ENCODE results near the gene NAIF1. TPM values are rescaled to one million over a fixed set of nuclear protein-coding genes. Genes with fewer than 3 reads are reported as not detected.

Gene NAIF1
- total RNA-seq, 1 experiment from 2014 or later = 14.6 TPM

DNA sequence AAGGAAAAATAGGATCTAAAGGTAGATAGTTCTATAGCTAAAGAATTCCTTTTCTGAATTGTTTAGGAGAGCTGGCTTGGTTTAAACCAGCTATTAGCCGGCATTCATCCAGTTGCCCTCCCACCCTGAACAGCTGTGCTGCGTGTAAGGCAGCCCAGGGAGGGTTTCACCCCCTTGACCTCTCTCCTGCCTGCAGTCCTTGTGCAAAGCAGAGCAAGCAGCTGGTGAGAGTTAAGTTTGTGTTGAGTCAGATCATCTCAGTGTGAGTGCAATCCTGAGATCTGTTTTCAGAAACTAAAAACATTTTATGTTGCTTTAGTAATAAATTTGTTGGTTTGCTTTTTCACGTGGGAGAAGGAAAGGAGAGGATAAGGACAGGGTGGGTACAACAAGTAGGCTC lies 13.9 kb upstream of the NAIF1 start:
- intact Hi-C loops (cut with micrococcal nuclease; ENCODE audit: unreplicated experiment) = no loop called here
- CTCF ChIA-PET = interaction anchor here (0.5 to 0.8 kb wide), 2 partner anchors 36 to 39 kb away, joined by 3 to 4 read pairs; no protein-coding TSS in a partner anchor

GRCh38 chr9:128080206-128080605 lies 13.1 kb upstream of the NAIF1 start:
- BruUV-seq (replicated peaks) = no TSS peak
- in situ Hi-C loops (cut with HindIII; ENCODE audit: low pct_unique_long_range_greater_than_20kb, low sequenced_read_pairs) (loop anchor here (25.0 kb wide), 1 partner anchor 143 kb away; the partner anchor contains the start of genes DPM2 and PIP5KL1), intact Hi-C loops (cut with micrococcal nuclease; ENCODE audit: unreplicated experiment) (no loop called here)
- Histone ChIP-seq H3K27me3 (ENCODE audit: control insufficient read depth, insufficient read depth, low read length) (no peaks in the 10 kb centered on the region), H3K9me3 (ENCODE audit: control insufficient read depth, insufficient read depth, low read depth, low read length) (no peaks in the 10 kb centered on the region), H3K4me1 (ENCODE audit: control insufficient read depth, insufficient read depth, low read length) (peaks cover 40% of the 10 kb centered on the region), H3K36me3 (ENCODE audit: control insufficient read depth, insufficient read depth, low read length) (no peaks in the 10 kb centered on the region), H3K4me3 (ENCODE audit: low read depth in 2 of 2, low read length in 2 of 2) (no peak overlapping the region), H3K27ac (ENCODE audit: low read length) (no peak overlapping the region; the same call in 1 of the 2 replicates)
- CTCF ChIA-PET = interaction anchor here (0.6 kb wide), 1 partner anchor 11 kb away, joined by 5 read pairs; no protein-coding TSS in a partner anchor
- DNase-seq (ENCODE audit: low read depth, low spot score) (no peak), ATAC-seq (no peak)
- POLR2A ChIA-PET = interaction anchor here (0.6 kb wide), 1 partner anchor 14 kb away, joined by 4 read pairs; no protein-coding TSS in a partner anchor
- no peak for TF ChIP-seq CTCF (IDR thresholded peaks at IDR 0.05)
- TF ChIP-seq SIN3A (IDR thresholded peaks at IDR 0.05; ENCODE audit: borderline replicate concordance, insufficient read depth, low read depth, low read length) = no peak

More for the DNA sequence above, 13.9 kb upstream of the NAIF1 start:
- H3K27me3 ChIP-seq (ENCODE audit: control insufficient read depth, insufficient read depth, low read length) = no peaks in the 10 kb centered on the region
- DNase-seq (ENCODE audit: low read depth, low spot score) (no peak), ATAC-seq (peak; percentile 60; the same call in 1 of the 2 replicates)
- no peak for TF ChIP-seq POLR2AphosphoS5 (IDR thresholded peaks at IDR 0.05; ENCODE audit: low read depth, low read length)
- no peak for TF ChIP-seq CTCF (IDR thresholded peaks at IDR 0.05)
- no peak for TF ChIP-seq TCF7L2 (IDR thresholded peaks at IDR 0.05; ENCODE audit: low read depth, low read length)
- no peak for TF ChIP-seq SIN3A (IDR thresholded peaks at IDR 0.05; ENCODE audit: borderline replicate concordance, insufficient read depth, low read depth, low read length)
- TF ChIP-seq, protein P1, sequence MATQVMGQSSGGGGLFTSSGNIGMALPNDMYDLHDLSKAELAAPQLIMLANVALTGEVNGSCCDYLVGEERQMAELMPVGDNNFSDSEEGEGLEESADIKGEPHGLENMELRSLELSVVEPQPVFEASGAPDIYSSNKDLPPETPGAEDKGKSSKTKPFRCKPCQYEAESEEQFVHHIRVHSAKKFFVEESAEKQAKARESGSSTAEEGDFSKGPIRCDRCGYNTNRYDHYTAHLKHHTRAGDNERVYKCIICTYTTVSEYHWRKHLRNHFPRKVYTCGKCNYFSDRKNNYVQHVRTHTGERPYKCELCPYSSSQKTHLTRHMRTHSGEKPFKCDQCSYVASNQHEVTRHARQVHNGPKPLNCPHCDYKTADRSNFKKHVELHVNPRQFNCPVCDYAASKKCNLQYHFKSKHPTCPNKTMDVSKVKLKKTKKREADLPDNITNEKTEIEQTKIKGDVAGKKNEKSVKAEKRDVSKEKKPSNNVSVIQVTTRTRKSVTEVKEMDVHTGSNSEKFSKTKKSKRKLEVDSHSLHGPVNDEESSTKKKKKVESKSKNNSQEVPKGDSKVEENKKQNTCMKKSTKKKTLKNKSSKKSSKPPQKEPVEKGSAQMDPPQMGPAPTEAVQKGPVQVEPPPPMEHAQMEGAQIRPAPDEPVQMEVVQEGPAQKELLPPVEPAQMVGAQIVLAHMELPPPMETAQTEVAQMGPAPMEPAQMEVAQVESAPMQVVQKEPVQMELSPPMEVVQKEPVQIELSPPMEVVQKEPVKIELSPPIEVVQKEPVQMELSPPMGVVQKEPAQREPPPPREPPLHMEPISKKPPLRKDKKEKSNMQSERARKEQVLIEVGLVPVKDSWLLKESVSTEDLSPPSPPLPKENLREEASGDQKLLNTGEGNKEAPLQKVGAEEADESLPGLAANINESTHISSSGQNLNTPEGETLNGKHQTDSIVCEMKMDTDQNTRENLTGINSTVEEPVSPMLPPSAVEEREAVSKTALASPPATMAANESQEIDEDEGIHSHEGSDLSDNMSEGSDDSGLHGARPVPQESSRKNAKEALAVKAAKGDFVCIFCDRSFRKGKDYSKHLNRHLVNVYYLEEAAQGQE (IDR thresholded peaks at IDR 0.05; ENCODE audit: insufficient read depth in 1 of 2, low read depth in 2 of 2, low read length in 1 of 2) = no peak
- no TSS peak for BruUV-seq (replicated peaks)
- H3K4me3 ChIP-seq (ENCODE audit: low read depth in 2 of 2, low read length in 2 of 2) = no peak overlapping the region
- peaks cover 40% of the 10 kb centered on the region for H3K4me1 ChIP-seq (ENCODE audit: control insufficient read depth, insufficient read depth, low read length)
- no peaks in the 10 kb centered on the region for H3K36me3 ChIP-seq (ENCODE audit: control insufficient read depth, insufficient read depth, low read length)
- in situ Hi-C loops (cut with HindIII; ENCODE audit: low pct_unique_long_range_greater_than_20kb, low sequenced_read_pairs) = loop anchor here (25.0 kb wide), 1 partner anchor 144 kb away; the partner anchor contains the start of genes DPM2 and PIP5KL1
- POLR2A ChIA-PET = no interaction called here
- H3K9me3 ChIP-seq (ENCODE audit: control insufficient read depth, insufficient read depth, low read depth, low read length) = no peaks in the 10 kb centered on the region
- H3K27ac ChIP-seq (ENCODE audit: low read length) = peak overlapping the region; percentile 68
